Renal cortex interstitium (tissue), 11 donors: ENCODE data around the gene SMAD7. TPM values are rescaled to one million over a fixed set of nuclear protein-coding genes. Genes with fewer than 3 reads are reported as not detected.

Source experiments
- DNase-seq, 11 donors: peaks; one replicate each; pipeline ENCODE4 v3.0.0-alpha.2; 2013; ENCODE audit warnings: low read depth in 9 of 11, low spot score in 4 of 11; ENCODE audit errors: extremely low read depth in 1 of 11
- polyA plus RNA-seq, 3 donors: library from polyadenylated mRNA; unstranded; fragments of 120-200 nt; gene quantifications; one replicate each; pipeline ENCODE4 v1.2.1, GENCODE V29; 2013; ENCODE audit not compliant: insufficient read length in 3 of 3

The SMAD7 gene
- polyA plus RNA-seq, 3 donors, result 60.7 to 71.0 (median 64.2) TPM

- no peak for DNase-seq
These were observed 17.8 kb upstream of the SMAD7 start for GRCh38 chr18:48968412-48969215.

GRCh38 chr18:48967545-48967944, 16.8 kb upstream of the SMAD7 start:
- DNase-seq, result no peak

- no peak for DNase-seq
These were observed 15.8 kb upstream of the SMAD7 start for GRCh38 chr18:48966523-48966922.

GRCh38 chr18:48963586-48964470, 13.1 kb upstream of the SMAD7 start:
- DNase-seq, result no peak

- no peak for DNase-seq
These were observed 12.3 kb upstream of the SMAD7 start for GRCh38 chr18:48962994-48963561.

- no peak for DNase-seq
These were observed 11.7 kb upstream of the SMAD7 start for GRCh38 chr18:48962252-48962993.

- DNase-seq, result no peak
These were observed 10.8 kb upstream of the SMAD7 start for GRCh38 chr18:48961547-48961946.

GRCh38 chr18:48959921-48960920, 9.5 kb upstream of the SMAD7 start:
- no peak for DNase-seq

GRCh38 chr18:48959551-48959920, 8.8 kb upstream of the SMAD7 start:
- no peak for DNase-seq

GRCh38 chr18:48958951-48959350, 8.2 kb upstream of the SMAD7 start:
- no peak for DNase-seq

GRCh38 chr18:48957616-48958015, 6.9 kb upstream of the SMAD7 start:
- no peak for DNase-seq

GRCh38 chr18:48957136-48957535, 6.4 kb upstream of the SMAD7 start:
- no peak for DNase-seq

- DNase-seq, result no peak
These were observed 5.6 kb upstream of the SMAD7 start for GRCh38 chr18:48956356-48956755.

- no peak for DNase-seq
These were observed 5.1 kb upstream of the SMAD7 start for GRCh38 chr18:48955830-48956261.

GRCh38 chr18:48954886-48955819, 4.4 kb upstream of the SMAD7 start:
- DNase-seq, result no peak

GRCh38 chr18:48953104-48953706, 2.4 kb upstream of the SMAD7 start:
- DNase-seq, result no peak
